B cell (primary cell): ENCODE measurements around the gene BICDL1. TPM values are rescaled to one million over a fixed set of nuclear protein-coding genes. Genes with fewer than 3 reads are reported as not detected.

Experiments
- ATAC-seq: fragments of 200-7000 bp; cut with Tn5 transposase; one replicate; pipeline ENCODE4 v1.10.0; 2021; ENCODE audit warnings: low read depth, mild to moderate bottlenecking, moderate number of reproducible peaks, moderate library complexity
- CTCF ChIA-PET: fragments of 350-600 bp; sonication (Branson Sonifier 250); formaldehyde crosslinking; loops from one replicate; lab custom pipeline; 2021; ENCODE audit warnings: antibody characterized with exemption, inconsistent platforms; lab: Charles Lee
- POLR2A ChIA-PET: fragments of 350-600 bp; sonication (Branson Sonifier 250); formaldehyde crosslinking; loops from one replicate; lab custom pipeline; 2021; ENCODE audit warnings: antibody characterized with exemption; lab: Charles Lee
- DNase-seq: peaks from one replicate; pipeline ENCODE4 v3.0.0; 2013
- H2AFZ ChIP-seq: 2 replicates; pipeline ENCODE4 v1.6.1; 2012; ENCODE audit warnings: mild to moderate bottlenecking, low read depth, low read length; ENCODE audit not compliant: insufficient read depth, poor library complexity, severe bottlenecking
- H3K27ac ChIP-seq, 2 donors: 1 replicate in 1 of 2; 2 replicates in 1 of 2; pipeline ENCODE4 v1.5.1; 2012 to 2013; ENCODE audit warnings: low read length in 2 of 2, mild to moderate bottlenecking in 2 of 2, moderate library complexity in 1 of 2
- H3K27me3 ChIP-seq, 4 experiments: fragments of 200-600 bp in 1 of 4; sonication (generic) in 1 of 4; replicated peaks in 1 of 4; 1 replicate in 2 of 4; 2 replicates in 2 of 4; pipeline versions ENCODE4 v1.6.1 to v1.7.0; 2013 to 2016; ENCODE audit warnings: low read length in 3 of 4, mild to moderate bottlenecking in 2 of 4, mixed read lengths in 1 of 4, moderate library complexity in 1 of 4; ENCODE audit not compliant: insufficient read depth in 4 of 4, control insufficient read depth in 3 of 4; ENCODE audit errors: control extremely low read depth in 1 of 4
- H3K36me3 ChIP-seq, 2 experiments: replicated peaks in 1 of 2; 1 replicate in 1 of 2; 2 replicates in 1 of 2; pipeline versions ENCODE4 v1.6.1 to v1.7.1; 2013; ENCODE audit warnings: low read length in 1 of 2; ENCODE audit not compliant: insufficient read depth in 2 of 2, control insufficient read depth in 1 of 2; ENCODE audit errors: control extremely low read depth in 1 of 2, extremely low read depth in 1 of 2
- H3K4me1 ChIP-seq, 2 donors: fragments of 200-600 bp in 1 of 2; sonication (generic) in 1 of 2; 1 replicate in 1 of 2; 2 replicates in 1 of 2; pipeline versions ENCODE4 v1.5.1 to v1.6.1; 2013 to 2017; ENCODE audit warnings: low read length in 2 of 2; ENCODE audit not compliant: control insufficient read depth in 2 of 2, insufficient read depth in 2 of 2
- H3K4me2 ChIP-seq: replicated peaks from 2 replicates; pipeline ENCODE3; 2012; ENCODE audit warnings: mild to moderate bottlenecking, low read depth, low read length; ENCODE audit not compliant: poor library complexity, severe bottlenecking
- H3K4me3 ChIP-seq, 5 experiments: fragments of 200-600 bp in 1 of 5; sonication (generic) in 1 of 5; 1 replicate in 3 of 5; 2 replicates in 2 of 5; pipeline versions ENCODE4 v1.5.1 to v1.7.0; 2011 to 2016; ENCODE audit warnings: low read length in 4 of 5, mild to moderate bottlenecking in 4 of 5, low read depth in 2 of 5, control low read depth in 1 of 5, moderate library complexity in 1 of 5; ENCODE audit not compliant: insufficient read depth in 1 of 5; ENCODE audit errors: control extremely low read depth in 1 of 5, extremely low read depth in 1 of 5
- H3K79me2 ChIP-seq: fragments of 200-600 bp; sonication (generic); one replicate; pipeline ENCODE4 v1.6.0; 2016; ENCODE audit warnings: low read length; ENCODE audit not compliant: control insufficient read depth, insufficient read depth
- H3K9ac ChIP-seq: fragments of 200-600 bp; sonication (generic); 2 replicates; pipeline ENCODE4 v1.6.1; 2017; ENCODE audit warnings: mild to moderate bottlenecking, low read length, moderate library complexity
- H3K9me3 ChIP-seq, 3 donors: one replicate each; pipeline versions ENCODE4 v1.6.1 to v1.7.1; 2013; ENCODE audit warnings: low read length in 2 of 3; ENCODE audit not compliant: control insufficient read depth in 2 of 3, insufficient read depth in 1 of 3; ENCODE audit errors: control extremely low read depth in 1 of 3
- H4K20me1 ChIP-seq: 2 replicates; pipeline ENCODE4 v1.6.0; 2012; ENCODE audit warnings: mild to moderate bottlenecking, low read length; ENCODE audit not compliant: insufficient read depth, control insufficient read depth, poor library complexity, severe bottlenecking
- H3K27ac Mint-ChIP-seq: one replicate; pipeline ENCODE4 v1.8.0; 2021; ENCODE audit warnings: mixed read lengths
- H3K27me3 Mint-ChIP-seq: one replicate; pipeline ENCODE4 v1.8.0; 2021; ENCODE audit warnings: mixed read lengths
- H3K4me1 Mint-ChIP-seq: one replicate; pipeline ENCODE4 v1.8.0; 2021; ENCODE audit warnings: mixed read lengths
- H3K4me3 Mint-ChIP-seq: one replicate; pipeline ENCODE4 v1.8.0; 2021; ENCODE audit warnings: mixed read lengths
- H3K9me3 Mint-ChIP-seq: one replicate; pipeline ENCODE4 v1.8.0; 2022; ENCODE audit warnings: mixed read lengths; ENCODE audit not compliant: insufficient read depth
- EZH2 ChIP-seq: IDR thresholded peaks from 2 replicates; pipeline ENCODE4 v1.6.1; 2012; ENCODE audit warnings: borderline replicate concordance, low read depth, mild to moderate bottlenecking, moderate library complexity, low read length; ENCODE audit not compliant: insufficient read depth, poor library complexity, severe bottlenecking
- WGBS: methylation state at CpG from one replicate; pipeline ENCODE4 v1.1.5; 2013; ENCODE audit warnings: missing lambda C conversion rate; ENCODE audit not compliant: insufficient coverage; 5-methylcytosine and 5-hydroxymethylcytosine counted together
- intact Hi-C: fragments of 100-400 bp; cut with micrococcal nuclease; formaldehyde crosslinking; loops from one replicate; pipeline ENCODE4 v1.10.0; 2022
- polyA plus RNA-seq: library from polyadenylated mRNA; depleted of rRNA; stranded (reverse); fragments of >200 nt; gene quantifications from 2 replicates; pipeline ENCODE4 v1.2.3, GENCODE V29; 2012
- total RNA-seq, 2 donors: library from RNA; stranded (reverse); fragments of 120-200 nt in 1 of 2; gene quantifications; 1 replicate in 1 of 2; 2 replicates in 1 of 2; pipeline versions ENCODE4 v1.2.3 to v1.2.4, GENCODE V29; 2013 to 2022
- TF ChIP-seq, protein P1 (sequence below): fragments of 200-600 bp; IDR thresholded peaks from one replicate; pipeline ENCODE4 v1.8.0; 2022; ENCODE audit warnings: antibody characterized with exemption, mild to moderate bottlenecking

Gene BICDL1
- total and polyA plus RNA-seq, 2 donors (not counting 1 experiment from before 2014, with no cell fraction given), result 15.6 to 41.5 TPM

DNA sequence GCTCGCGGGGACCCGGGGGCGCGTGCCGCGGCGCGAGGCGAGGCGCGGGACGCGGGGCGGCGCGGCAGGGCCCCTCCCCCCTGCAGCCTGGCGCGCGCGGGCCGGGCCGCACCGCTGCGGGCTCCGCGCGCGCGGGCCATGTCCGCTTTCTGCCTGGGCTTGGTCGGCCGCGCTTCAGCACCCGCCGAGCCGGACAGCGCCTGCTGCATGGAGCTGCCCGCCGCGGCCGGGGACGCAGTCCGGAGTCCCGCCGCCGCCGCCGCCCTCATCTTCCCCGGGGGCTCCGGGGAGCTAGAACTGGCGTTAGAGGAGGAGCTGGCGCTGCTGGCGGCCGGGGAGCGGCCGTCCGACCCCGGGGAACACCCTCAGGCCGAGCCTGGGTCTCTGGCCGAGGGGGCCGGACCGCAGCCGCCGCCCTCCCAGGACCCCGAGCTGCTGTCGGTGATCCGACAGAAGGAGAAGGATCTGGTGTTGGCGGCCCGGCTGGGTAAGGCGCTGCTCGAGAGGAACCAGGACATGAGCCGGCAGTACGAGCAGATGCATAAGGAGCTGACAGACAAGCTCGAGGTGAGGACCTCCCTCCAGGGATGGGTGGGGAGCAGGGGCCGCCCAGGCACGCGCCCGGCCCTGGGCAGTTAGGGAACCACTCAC lies 820 bp downstream of the BICDL1 start:
- ChIA-PET CTCF (interaction anchor here (1.0 to 3.3 kb wide), 5 partner anchors 13 to 211 kb away, joined by 3 to 21 read pairs (median 4); partner anchors contain the start of gene RPLP0), POLR2A (interaction anchor here (1.0 to 1.6 kb wide), 7 partner anchors 11 to 211 kb away, joined by 3 to 8 read pairs (median 4); partner anchors contain the start of gene RPLP0)
- under 1% methylated on average over 75 of the region's 79 CpGs for WGBS
- Histone ChIP-seq H3K4me1 (peaks cover 13 to 17% of the 10 kb centered on the region in 2 donors), H3K4me2 (peak overlapping the region; percentile 97), H3K9me3 (peaks cover 0 to 2% (median 0%) of the 10 kb centered on the region in 3 donors), H3K9ac (peak overlapping the region; percentile 61), H4K20me1 (peaks cover 6% of the 10 kb centered on the region), H3K4me3 (peak overlapping the region in 4 of 5 experiments; percentile 31 to 61 (median 59)), H3K27me3 (no peaks in the 10 kb centered on the region), H2AFZ (peak overlapping the region; percentile 70), H3K36me3 (no peaks in the 10 kb centered on the region), H3K27ac (no peak overlapping the region), H3K79me2 (no peaks in the 10 kb centered on the region)
- Mint-ChIP-seq H3K27ac (peak overlapping the region; percentile 72), H3K4me1 (peaks cover 27% of the 10 kb centered on the region), H3K27me3 (peaks cover under 1% of the 10 kb centered on the region), H3K9me3 (no peaks in the 10 kb centered on the region), H3K4me3 (peak overlapping the region; percentile 88)
- ATAC-seq, result peak; percentile 35
- intact Hi-C loops, result loop anchor here (1.0 to 5.0 kb wide), 6 partner anchors 22 to 323 kb away; partner anchors contain the start of genes PRKAB1, RAB35, RNU4-1 and RPLP0
- TF ChIP-seq EZH2, result no peak
- TF ChIP-seq, protein P1, sequence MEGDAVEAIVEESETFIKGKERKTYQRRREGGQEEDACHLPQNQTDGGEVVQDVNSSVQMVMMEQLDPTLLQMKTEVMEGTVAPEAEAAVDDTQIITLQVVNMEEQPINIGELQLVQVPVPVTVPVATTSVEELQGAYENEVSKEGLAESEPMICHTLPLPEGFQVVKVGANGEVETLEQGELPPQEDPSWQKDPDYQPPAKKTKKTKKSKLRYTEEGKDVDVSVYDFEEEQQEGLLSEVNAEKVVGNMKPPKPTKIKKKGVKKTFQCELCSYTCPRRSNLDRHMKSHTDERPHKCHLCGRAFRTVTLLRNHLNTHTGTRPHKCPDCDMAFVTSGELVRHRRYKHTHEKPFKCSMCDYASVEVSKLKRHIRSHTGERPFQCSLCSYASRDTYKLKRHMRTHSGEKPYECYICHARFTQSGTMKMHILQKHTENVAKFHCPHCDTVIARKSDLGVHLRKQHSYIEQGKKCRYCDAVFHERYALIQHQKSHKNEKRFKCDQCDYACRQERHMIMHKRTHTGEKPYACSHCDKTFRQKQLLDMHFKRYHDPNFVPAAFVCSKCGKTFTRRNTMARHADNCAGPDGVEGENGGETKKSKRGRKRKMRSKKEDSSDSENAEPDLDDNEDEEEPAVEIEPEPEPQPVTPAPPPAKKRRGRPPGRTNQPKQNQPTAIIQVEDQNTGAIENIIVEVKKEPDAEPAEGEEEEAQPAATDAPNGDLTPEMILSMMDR, result no peak
- DNase-seq, result peak; percentile 77

DNA sequence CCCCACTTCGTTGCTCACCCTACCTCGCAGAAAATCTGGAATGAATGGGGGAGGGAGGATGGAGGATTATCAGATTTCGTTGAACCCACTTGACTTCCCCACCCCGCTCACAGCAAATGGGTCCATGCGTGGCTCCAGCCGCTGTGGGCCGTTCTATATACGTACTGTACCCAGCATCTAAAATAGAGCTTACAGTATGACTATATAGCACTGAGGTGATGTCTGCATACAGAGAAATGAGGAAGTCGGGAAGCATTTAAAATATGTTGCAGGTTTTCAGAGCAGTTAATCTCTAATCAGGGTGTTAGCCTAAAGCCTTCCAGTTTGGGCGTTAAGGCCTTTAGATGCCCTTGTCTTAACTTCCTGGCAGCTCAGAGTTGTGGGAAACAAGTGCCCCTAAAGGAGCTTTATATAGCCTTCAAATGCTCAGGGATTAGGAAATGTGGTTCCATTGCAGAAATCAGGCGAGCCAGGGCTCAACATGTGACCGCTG lies 1.4 kb downstream of the BICDL1 start:
- H3K9ac ChIP-seq, result peak overlapping the region; percentile 61
- H3K4me2 ChIP-seq, result peak overlapping the region; percentile 97
- peak; percentile 51 for DNase-seq
- H3K36me3 ChIP-seq, result no peaks in the 10 kb centered on the region
- Mint-ChIP-seq H3K4me1 (peaks cover 28% of the 10 kb centered on the region), H3K27ac (peak overlapping the region; percentile 72), H3K27me3 (no peaks in the 10 kb centered on the region), H3K9me3 (no peaks in the 10 kb centered on the region), H3K4me3 (peak overlapping the region; percentile 88)
- WGBS, result 30% methylated on average over 3 of the region's 12 CpGs
- intact Hi-C loops, result no loop called here
- no peak overlapping the region for H3K27ac ChIP-seq
- ATAC-seq, result no peak
- peaks cover 13 to 19% of the 10 kb centered on the region in 2 donors for H3K4me1 ChIP-seq
- POLR2A ChIA-PET, result interaction anchor here (1.0 to 1.6 kb wide), 7 partner anchors 11 to 211 kb away, joined by 3 to 8 read pairs (median 4); partner anchors contain the start of gene RPLP0
- H3K79me2 ChIP-seq, result no peaks in the 10 kb centered on the region
- TF ChIP-seq, protein P1, result no peak
- no peak for TF ChIP-seq EZH2
- H3K27me3 ChIP-seq, result no peaks in the 10 kb centered on the region
- peaks cover 0 to 2% (median 0%) of the 10 kb centered on the region in 3 donors for H3K9me3 ChIP-seq
- peak overlapping the region; percentile 65 for H2AFZ ChIP-seq
- H4K20me1 ChIP-seq, result peaks cover 6% of the 10 kb centered on the region
- CTCF ChIA-PET, result interaction anchor here (1.1 to 3.3 kb wide), 3 partner anchors 13 to 97 kb away, joined by 3 to 21 read pairs (median 5); no protein-coding TSS in a partner anchor
- H3K4me3 ChIP-seq, result peak overlapping the region in 4 of 5 experiments; percentile 31 to 61 (median 52)
